Right cardiac atrium (tissue), 5 donors: Measurements from ENCODE around the gene CMYA5. TPM values are rescaled to one million over a fixed set of nuclear protein-coding genes. Genes with fewer than 3 reads are reported as not detected.

Source experiments
- polyA plus RNA-seq: library from polyadenylated mRNA; stranded (reverse); fragments of 200-250 nt; gene quantifications from one replicate; pipeline ENCODE4 v1.2.3, GENCODE V29; 2013
- total RNA-seq, 4 donors: library from RNA; stranded (reverse); fragmentation: NEBNext Ultra II Directional; extraction: Animal tissue kit (Norgen Biotek cat#: 25700); gene quantifications; one replicate each; pipeline ENCODE4 v1.2.1, GENCODE V29; 2021
- donor health status: healthy with polysubstance abuse.
- donor health status: DM: no; HTN: yes; CAD: no.
- donor health status: DM: no; HTN: no; CAD: no.
- donor health status: DM: no; HTN: yes; CAD: no; lungs with severe emphysema.
- donor health status: DM: yes; HTN: yes; CAD: no.

The CMYA5 gene
- total and polyA plus RNA-seq, 5 donors: 341 to 1,021 (median 757) TPM

Other genes with a start within 250 kb of the CMYA5 start
- 10 to 100 TPM; 30.7 to 57.6 (median 46.8) TPM for gene HOMER1, start 175.7 kb upstream of the CMYA5 start, total RNA-seq
- 10.0 TPM for gene HOMER1, start 175.7 kb upstream of the CMYA5 start, polyA plus RNA-seq
- 10 to 100 TPM; 29.9 to 38.7 (median 33.7) TPM for gene TENT2, start 77.4 kb upstream of the CMYA5 start, total RNA-seq
- 12.3 TPM for gene TENT2, start 77.4 kb upstream of the CMYA5 start, polyA plus RNA-seq